PC-9 (cell line): Measurements from ENCODE around the gene COQ8A. TPM values are rescaled to one million over a fixed set of nuclear protein-coding genes. Genes with fewer than 3 reads are reported as not detected.

Source experiments
- BruUV-seq: library from RNA; stranded (reverse); fragments of 400-500 nt; replicated peaks from 2 replicates; lab custom pipeline; 2021; lab: Mats Ljungman, UMichigan
- CTCF ChIA-PET: fragments of 300-600 bp; sonication (Branson Sonifier 250); formaldehyde crosslinking; loops from one replicate; lab custom pipeline; 2022; ENCODE audit warnings: antibody characterized with exemption; lab: Charles Lee
- POLR2A ChIA-PET: fragments of 300-600 bp; sonication (Branson Sonifier 250); formaldehyde crosslinking; loops from one replicate; lab custom pipeline; 2022; ENCODE audit warnings: antibody characterized with exemption; ENCODE audit not compliant: unreplicated experiment; lab: Charles Lee
- DNase-seq, 2 experiments: peaks; one replicate each; pipeline versions ENCODE4 v3.0.0 to v3.0.0-alpha.2; 2015 to 2022; ENCODE audit warnings: mixed read lengths in 1 of 2
- H2AFZ ChIP-seq: fragments of 200-600 bp; sonication (generic); 2 replicates; pipeline ENCODE4 v1.8.1; 2017; ENCODE audit warnings: antibody characterized with exemption
- H3F3A ChIP-seq: fragments of 200-600 bp; sonication (generic); 2 replicates; pipeline ENCODE4 v1.8.1; 2017; ENCODE audit warnings: antibody characterized with exemption, mild to moderate bottlenecking, low read depth; ENCODE audit not compliant: insufficient read depth
- H3K27ac ChIP-seq: fragments of 200-600 bp; sonication (generic); 2 replicates; pipeline ENCODE4 v1.6.1; 2016; ENCODE audit warnings: mixed run types
- H3K27me3 ChIP-seq: fragments of 200-600 bp; sonication (generic); 2 replicates; pipeline ENCODE4 v1.6.1; 2016; ENCODE audit warnings: low read depth, mixed run types; ENCODE audit not compliant: insufficient read depth
- H3K36me3 ChIP-seq: fragments of 200-600 bp; sonication (generic); 2 replicates; pipeline ENCODE4 v1.6.1; 2016; ENCODE audit warnings: low read depth, mixed run types
- H3K4me1 ChIP-seq: fragments of 200-600 bp; sonication (generic); replicated peaks from 2 replicates; pipeline ENCODE4 v1.6.1; 2016; ENCODE audit warnings: mixed run types; ENCODE audit not compliant: insufficient read depth
- H3K4me2 ChIP-seq: fragments of 200-600 bp; sonication (generic); 2 replicates; pipeline ENCODE4 v1.6.1; 2017; ENCODE audit warnings: mixed run types
- H3K4me3 ChIP-seq: fragments of 200-600 bp; sonication (generic); 2 replicates; pipeline ENCODE4 v1.6.1; 2016; ENCODE audit warnings: mixed run types
- H3K79me2 ChIP-seq: fragments of 200-600 bp; sonication (generic); 2 replicates; pipeline ENCODE4 v1.6.1; 2017; ENCODE audit warnings: low read depth, mixed run types
- H3K9me2 ChIP-seq: fragments of 200-600 bp; sonication (generic); 2 replicates; pipeline ENCODE4 v1.8.1; 2017; ENCODE audit warnings: mild to moderate bottlenecking; ENCODE audit not compliant: insufficient read depth
- H3K9me3 ChIP-seq: fragments of 200-600 bp; sonication (generic); 2 replicates; pipeline ENCODE4 v1.8.1; 2016; ENCODE audit warnings: low read depth; ENCODE audit not compliant: insufficient read depth
- H4K20me1 ChIP-seq: fragments of 200-600 bp; sonication (generic); 2 replicates; pipeline ENCODE4 v1.8.1; 2017; ENCODE audit not compliant: insufficient read depth
- CTCF ChIP-seq: fragments of 200-600 bp; sonication (generic); conservative IDR thresholded peaks from 2 replicates; pipeline ENCODE4 v1.6.1; 2017; ENCODE audit warnings: mixed run types, antibody characterized with exemption, mild to moderate bottlenecking, moderate library complexity
- EZH2 ChIP-seq: fragments of 200-600 bp; sonication (generic); IDR thresholded peaks from 2 replicates; pipeline ENCODE4 v1.8.0; 2017; ENCODE audit warnings: antibody characterized with exemption, low read depth
- intact Hi-C: fragments of 100-400 bp; cut with micrococcal nuclease; formaldehyde crosslinking; loops from one replicate; pipeline ENCODE4 v1.10.0; 2022; ENCODE audit not compliant: unreplicated experiment
- total RNA-seq: library from RNA; stranded (reverse); gene quantifications from 2 replicates; pipeline ENCODE4 v1.2.3, GENCODE V29; 2021

The COQ8A gene
- total RNA-seq, 1 experiment from 2014 or later = 32.9 TPM

GRCh38 chr1:226957714-226958113, 17.6 kb downstream of the COQ8A start:
- Histone ChIP-seq H3K4me3 (no peak overlapping the region), H3K9me2 (no peaks in the 10 kb centered on the region), H3K36me3 (no peaks in the 10 kb centered on the region), H3K4me2 (no peak overlapping the region), H3K27ac (no peak overlapping the region), H4K20me1 (no peaks in the 10 kb centered on the region), H3K4me1 (no peaks in the 10 kb centered on the region), H3K27me3 (no peaks in the 10 kb centered on the region), H3K79me2 (0 out of 2 replicates have a peak, but pooled peaks cover 3% of the 10 kb centered on the region), H3F3A (no peaks in the 10 kb centered on the region), H2AFZ (no peak overlapping the region), H3K9me3 (peaks cover 3% of the 10 kb centered on the region; the same call in 1 of the 2 replicates)
- no TSS peak for BruUV-seq
- CTCF ChIA-PET = no interaction called here
- intact Hi-C loops = no loop called here
- no peak for DNase-seq
- TF ChIP-seq CTCF = no peak
- no peak for TF ChIP-seq EZH2
- POLR2A ChIA-PET = no interaction called here

- TF ChIP-seq EZH2 = no peak
- no peak for TF ChIP-seq CTCF
- Histone ChIP-seq H3K4me3 (no peak overlapping the region), H3K9me3 (peaks cover 3% of the 10 kb centered on the region; the same call in 1 of the 2 replicates), H3K9me2 (no peaks in the 10 kb centered on the region), H3K27me3 (no peaks in the 10 kb centered on the region), H3F3A (no peaks in the 10 kb centered on the region), H3K27ac (no peak overlapping the region), H4K20me1 (peaks cover 3% of the 10 kb centered on the region; the same call in 1 of the 2 replicates), H3K4me1 (no peaks in the 10 kb centered on the region), H2AFZ (no peak overlapping the region), H3K36me3 (no peaks in the 10 kb centered on the region), H3K79me2 (0 out of 2 replicates have a peak, but pooled peaks cover 3% of the 10 kb centered on the region), H3K4me2 (no peak overlapping the region)
- DNase-seq = no peak
- POLR2A ChIA-PET = no interaction called here
- CTCF ChIA-PET = no interaction called here
- intact Hi-C loops = no loop called here
- BruUV-seq = no TSS peak
Measured at GRCh38 chr1:226958300-226958699, 18.2 kb downstream of the COQ8A start.

- Histone ChIP-seq H3K9me2 (no peaks in the 10 kb centered on the region), H4K20me1 (peaks cover 3% of the 10 kb centered on the region; the same call in 1 of the 2 replicates), H3K4me2 (no peak overlapping the region), H3K4me1 (no peaks in the 10 kb centered on the region), H3K27me3 (no peaks in the 10 kb centered on the region), H3F3A (no peaks in the 10 kb centered on the region), H3K36me3 (no peaks in the 10 kb centered on the region; the same call in 1 of the 2 replicates), H2AFZ (no peak overlapping the region), H3K79me2 (no peaks in the 10 kb centered on the region), H3K27ac (no peak overlapping the region), H3K4me3 (no peak overlapping the region), H3K9me3 (peaks cover 3% of the 10 kb centered on the region; the same call in 1 of the 2 replicates)
- intact Hi-C loops = no loop called here
- ChIA-PET CTCF (no interaction called here), POLR2A (no interaction called here)
- no peak for DNase-seq
- no peak for TF ChIP-seq CTCF
- no peak for TF ChIP-seq EZH2
- no TSS peak for BruUV-seq
Measured at GRCh38 chr1:226960256-226960655, 20.2 kb downstream of the COQ8A start.
